ENCODE measurements around the gene SLC35E2B. TPM values are rescaled to one million over a fixed set of nuclear protein-coding genes. Genes with fewer than 3 reads are reported as not detected.
"Not testable (repeated sequence)": the region's sequence is repeated elsewhere in the genome, so short reads cannot be mapped to it uniquely, and the experiment has no call there.

SLC35E2B gene
- total RNA-seq, 2 experiments from 2014 or later, result 62.5 to 65.0 TPM

GRCh38 chr1:1697358-1698183, 5.0 kb upstream of the SLC35E2B start:
- H3K36me3 Mint-ChIP-seq (ENCODE audit: low read depth); H3K4me3 Mint-ChIP-seq; H3K4me1 Mint-ChIP-seq; POLR2A ChIA-PET; DNase-seq; H3K27ac Mint-ChIP-seq; CTCF ChIA-PET; H3K27me3 Mint-ChIP-seq; H3K9me3 Mint-ChIP-seq: not testable (repeated sequence)

GRCh38 chr1:1696431-1697357, 4.1 kb upstream of the SLC35E2B start:
- H3K4me1 Mint-ChIP-seq; DNase-seq; H3K36me3 Mint-ChIP-seq (ENCODE audit: low read depth); POLR2A ChIA-PET; H3K9me3 Mint-ChIP-seq; H3K27ac Mint-ChIP-seq; CTCF ChIA-PET; H3K4me3 Mint-ChIP-seq; H3K27me3 Mint-ChIP-seq: not testable (repeated sequence)

GRCh38 chr1:1692324-1692713, 276 bp downstream of the SLC35E2B start:
- POLR2A ChIA-PET, H3K9me3 Mint-ChIP-seq, H3K27me3 Mint-ChIP-seq, CTCF ChIA-PET: not testable (repeated sequence)
- peaks cover 12% of the 10 kb centered on the region for H3K4me1 Mint-ChIP-seq
- H3K27ac Mint-ChIP-seq, result peak overlapping the region; percentile 97
- peak overlapping the region; percentile 75 for H3K4me3 Mint-ChIP-seq
- peaks cover 12% of the 10 kb centered on the region for H3K36me3 Mint-ChIP-seq (ENCODE audit: low read depth)
- DNase-seq, result peak; percentile 77

- H3K27me3 Mint-ChIP-seq, H3K4me3 Mint-ChIP-seq, POLR2A ChIA-PET, DNase-seq, H3K27ac Mint-ChIP-seq, CTCF ChIA-PET, H3K9me3 Mint-ChIP-seq: not testable (repeated sequence)
- Mint-ChIP-seq H3K36me3 (ENCODE audit: low read depth) (peaks cover 12% of the 10 kb centered on the region), H3K4me1 (peaks cover 12% of the 10 kb centered on the region)
These were observed 1.2 kb downstream of the SLC35E2B start for GRCh38 chr1:1691443-1691842.

GRCh38 chr1:1689526-1689925, 3.1 kb downstream of the SLC35E2B start:
- DNase-seq, H3K4me3 Mint-ChIP-seq, H3K27me3 Mint-ChIP-seq, CTCF ChIA-PET, POLR2A ChIA-PET, H3K9me3 Mint-ChIP-seq: not testable (repeated sequence)
- peaks cover 14% of the 10 kb centered on the region for H3K4me1 Mint-ChIP-seq
- H3K27ac Mint-ChIP-seq, result peak overlapping the region; percentile 31
- peaks cover 17% of the 10 kb centered on the region for H3K36me3 Mint-ChIP-seq (ENCODE audit: low read depth)

GRCh38 chr1:1687846-1688245, 4.7 kb downstream of the SLC35E2B start:
- ChIA-PET CTCF (no interaction called here), POLR2A (no interaction called here)
- no peaks in the 10 kb centered on the region for H3K27me3 Mint-ChIP-seq
- no peaks in the 10 kb centered on the region for H3K9me3 Mint-ChIP-seq
- peaks cover 19% of the 10 kb centered on the region for H3K36me3 Mint-ChIP-seq (ENCODE audit: low read depth)
- no peak for DNase-seq
- no peak overlapping the region for H3K4me3 Mint-ChIP-seq
- peaks cover 14% of the 10 kb centered on the region for H3K4me1 Mint-ChIP-seq
- H3K27ac Mint-ChIP-seq, result no peak overlapping the region

GRCh38 chr1:1684031-1684681, 8.4 kb downstream of the SLC35E2B start:
- Mint-ChIP-seq H3K36me3 (ENCODE audit: low read depth) (peaks cover 16% of the 10 kb centered on the region), H3K4me3 (no peak overlapping the region), H3K9me3 (no peaks in the 10 kb centered on the region), H3K4me1 (peaks cover 12% of the 10 kb centered on the region), H3K27ac (no peak overlapping the region), H3K27me3 (no peaks in the 10 kb centered on the region)
- POLR2A ChIA-PET, result no interaction called here
- CTCF ChIA-PET, result no interaction called here
- no peak for DNase-seq

- H3K36me3 Mint-ChIP-seq (ENCODE audit: low read depth), result peaks cover 12% of the 10 kb centered on the region
- ChIA-PET POLR2A (no interaction called here), CTCF (no interaction called here)
- H3K27ac Mint-ChIP-seq, result peak overlapping the region; percentile 13
- DNase-seq, result no peak
- no peak overlapping the region for H3K4me3 Mint-ChIP-seq
- no peaks in the 10 kb centered on the region for H3K9me3 Mint-ChIP-seq
- peaks cover 20% of the 10 kb centered on the region for H3K4me1 Mint-ChIP-seq
- H3K27me3 Mint-ChIP-seq, result no peaks in the 10 kb centered on the region
These were observed 9.3 kb downstream of the SLC35E2B start for GRCh38 chr1:1683104-1683905.

- POLR2A ChIA-PET, result interaction anchor here (0.6 kb wide), 1 partner anchor 225 kb away, joined by 4 read pairs; no protein-coding TSS in a partner anchor
- DNase-seq, result no peak
- H3K27me3 Mint-ChIP-seq, result no peaks in the 10 kb centered on the region
- no peaks in the 10 kb centered on the region for H3K9me3 Mint-ChIP-seq
- CTCF ChIA-PET, result interaction anchor here (0.7 to 0.8 kb wide), 3 partner anchors 15 to 199 kb away, joined by 3 to 4 read pairs (median 3); no protein-coding TSS in a partner anchor
- no peak overlapping the region for H3K4me3 Mint-ChIP-seq
- H3K36me3 Mint-ChIP-seq (ENCODE audit: low read depth), result peaks cover 14% of the 10 kb centered on the region
- peaks cover 26% of the 10 kb centered on the region for H3K4me1 Mint-ChIP-seq
- H3K27ac Mint-ChIP-seq, result no peak overlapping the region
These were observed 11.7 kb downstream of the SLC35E2B start for GRCh38 chr1:1680912-1681273.

- ChIA-PET POLR2A (interaction anchor here (0.6 kb wide), 1 partner anchor 225 kb away, joined by 4 read pairs; no protein-coding TSS in a partner anchor), CTCF (interaction anchor here (0.7 to 0.8 kb wide), 3 partner anchors 14 to 200 kb away, joined by 3 to 4 read pairs (median 3); no protein-coding TSS in a partner anchor)
- Mint-ChIP-seq H3K27ac (no peak overlapping the region), H3K27me3 (no peaks in the 10 kb centered on the region), H3K4me1 (peaks cover 23% of the 10 kb centered on the region), H3K9me3 (no peaks in the 10 kb centered on the region), H3K4me3 (no peak overlapping the region), H3K36me3 (ENCODE audit: low read depth) (peaks cover 11% of the 10 kb centered on the region)
- no peak for DNase-seq
These were observed 12.3 kb downstream of the SLC35E2B start for GRCh38 chr1:1680031-1680911.

- H3K27ac Mint-ChIP-seq, result peak overlapping the region; percentile 97
- peaks cover 23% of the 10 kb centered on the region for H3K4me1 Mint-ChIP-seq
- DNase-seq, result peak; percentile 37
- no peaks in the 10 kb centered on the region for H3K27me3 Mint-ChIP-seq
- H3K4me3 Mint-ChIP-seq, result peak overlapping the region; percentile 76
- H3K36me3 Mint-ChIP-seq (ENCODE audit: low read depth), result peaks cover 11% of the 10 kb centered on the region
- ChIA-PET POLR2A (interaction anchor here (0.6 to 1.0 kb wide), 2 partner anchors 9 to 63 kb away, joined by 3 read pairs; no protein-coding TSS in a partner anchor), CTCF (interaction anchor here (1.1 kb wide), 1 partner anchor 13 kb away, joined by 3 read pairs; no protein-coding TSS in a partner anchor)
- H3K9me3 Mint-ChIP-seq, result no peaks in the 10 kb centered on the region
These were observed 13.8 kb downstream of the SLC35E2B start for GRCh38 chr1:1678581-1679380.
